ENCODE measurements around the gene PUDP.
A peak's percentile ranks its signal among the peaks of the same experiment; 100 is the strongest.

PUDP gene

GRCh38 chrX:7074148-7074907, 73.6 kb downstream of the PUDP start:
- H3K27ac Mint-ChIP-seq (ENCODE audit: low read depth) = no peak overlapping the region
- peaks cover 2% of the 10 kb centered on the region for H3K36me3 Mint-ChIP-seq (ENCODE audit: insufficient read depth)
- no peaks in the 10 kb centered on the region for H3K9me3 Mint-ChIP-seq
- H3K4me3 Mint-ChIP-seq = no peak overlapping the region
- ATAC-seq (replicated peaks; ENCODE audit: extremely low read depth, poor library complexity, severe bottlenecking) (no peak), DNase-seq (ENCODE audit: low spot score in 2 of 2) (no peak)
- H3K27me3 Mint-ChIP-seq = no peaks in the 10 kb centered on the region
- H3K4me1 Mint-ChIP-seq = peaks cover 6% of the 10 kb centered on the region

- H3K9me3 Mint-ChIP-seq = no peaks in the 10 kb centered on the region
- peaks cover 2% of the 10 kb centered on the region for H3K36me3 Mint-ChIP-seq (ENCODE audit: insufficient read depth)
- no peak overlapping the region for H3K4me3 Mint-ChIP-seq
- ATAC-seq (replicated peaks; ENCODE audit: extremely low read depth, poor library complexity, severe bottlenecking) (no peak), DNase-seq (ENCODE audit: low spot score in 2 of 2) (no peak)
- no peak overlapping the region for H3K27ac Mint-ChIP-seq (ENCODE audit: low read depth)
- no peaks in the 10 kb centered on the region for H3K27me3 Mint-ChIP-seq
- H3K4me1 Mint-ChIP-seq = peaks cover 16% of the 10 kb centered on the region
Observed at GRCh38 chrX:7073336-7073735, 74.6 kb downstream of the PUDP start.

- ATAC-seq (replicated peaks; ENCODE audit: extremely low read depth, poor library complexity, severe bottlenecking) = no peak
- H3K27me3 Mint-ChIP-seq = no peaks in the 10 kb centered on the region
- peaks cover 19% of the 10 kb centered on the region for H3K4me1 Mint-ChIP-seq
- H3K9me3 Mint-ChIP-seq = no peaks in the 10 kb centered on the region
- H3K4me3 Mint-ChIP-seq = no peak overlapping the region
- peaks cover 2% of the 10 kb centered on the region for H3K36me3 Mint-ChIP-seq (ENCODE audit: insufficient read depth)
- no peak for DNase-seq (ENCODE audit: low spot score in 2 of 2)
- H3K27ac Mint-ChIP-seq (ENCODE audit: low read depth) = no peak overlapping the region
Observed at GRCh38 chrX:7072856-7073255, 75.1 kb downstream of the PUDP start.

- H3K36me3 Mint-ChIP-seq (ENCODE audit: insufficient read depth) = peaks cover 2% of the 10 kb centered on the region
- ATAC-seq (replicated peaks; ENCODE audit: extremely low read depth, poor library complexity, severe bottlenecking) = no peak
- no peak overlapping the region for H3K4me3 Mint-ChIP-seq
- no peaks in the 10 kb centered on the region for H3K9me3 Mint-ChIP-seq
- H3K27me3 Mint-ChIP-seq = no peaks in the 10 kb centered on the region
- no peak overlapping the region for H3K27ac Mint-ChIP-seq (ENCODE audit: low read depth)
- no peak for DNase-seq (ENCODE audit: low spot score in 2 of 2)
- peaks cover 19% of the 10 kb centered on the region for H3K4me1 Mint-ChIP-seq
Observed at GRCh38 chrX:7071390-7071789, 76.6 kb downstream of the PUDP start.

GRCh38 chrX:7069556-7069955, 78.4 kb downstream of the PUDP start:
- no peak for DNase-seq (ENCODE audit: low spot score in 2 of 2)
- Mint-ChIP-seq H3K27ac (ENCODE audit: low read depth) (peak overlapping the region; percentile 92), H3K9me3 (no peaks in the 10 kb centered on the region), H3K36me3 (ENCODE audit: insufficient read depth) (no peaks in the 10 kb centered on the region), H3K4me1 (peaks cover 19% of the 10 kb centered on the region), H3K4me3 (no peak overlapping the region), H3K27me3 (no peaks in the 10 kb centered on the region)
- no peak for ATAC-seq (replicated peaks; ENCODE audit: extremely low read depth, poor library complexity, severe bottlenecking)

- H3K36me3 Mint-ChIP-seq (ENCODE audit: insufficient read depth) = no peaks in the 10 kb centered on the region
- peak overlapping the region; percentile 66 for H3K4me3 Mint-ChIP-seq
- H3K4me1 Mint-ChIP-seq = peaks cover 19% of the 10 kb centered on the region
- DNase-seq (ENCODE audit: low spot score in 2 of 2) (no peak), ATAC-seq (replicated peaks; ENCODE audit: extremely low read depth, poor library complexity, severe bottlenecking) (peak; percentile 14)
- H3K27ac Mint-ChIP-seq (ENCODE audit: low read depth) = peak overlapping the region; percentile 92
- no peaks in the 10 kb centered on the region for H3K27me3 Mint-ChIP-seq
- no peaks in the 10 kb centered on the region for H3K9me3 Mint-ChIP-seq
Observed at GRCh38 chrX:7068939-7069367, 79.0 kb downstream of the PUDP start.

GRCh38 chrX:7067256-7067655, 80.7 kb downstream of the PUDP start:
- Mint-ChIP-seq H3K27me3 (no peaks in the 10 kb centered on the region), H3K9me3 (no peaks in the 10 kb centered on the region), H3K27ac (ENCODE audit: low read depth) (no peak overlapping the region), H3K4me3 (no peak overlapping the region), H3K4me1 (peaks cover 22% of the 10 kb centered on the region), H3K36me3 (ENCODE audit: insufficient read depth) (no peaks in the 10 kb centered on the region)
- DNase-seq (ENCODE audit: low spot score in 2 of 2) = no peak
- no peak for ATAC-seq (replicated peaks; ENCODE audit: extremely low read depth, poor library complexity, severe bottlenecking)

GRCh38 chrX:7065473-7065872, 82.5 kb downstream of the PUDP start:
- Mint-ChIP-seq H3K4me1 (peaks cover 25% of the 10 kb centered on the region), H3K27me3 (no peaks in the 10 kb centered on the region), H3K27ac (ENCODE audit: low read depth) (no peak overlapping the region), H3K4me3 (no peak overlapping the region), H3K36me3 (ENCODE audit: insufficient read depth) (no peaks in the 10 kb centered on the region), H3K9me3 (no peaks in the 10 kb centered on the region)
- ATAC-seq (replicated peaks; ENCODE audit: extremely low read depth, poor library complexity, severe bottlenecking) = no peak
- DNase-seq (ENCODE audit: low spot score in 2 of 2) = no peak

- no peak for DNase-seq (ENCODE audit: low spot score in 2 of 2)
- Mint-ChIP-seq H3K36me3 (ENCODE audit: insufficient read depth) (no peaks in the 10 kb centered on the region), H3K27me3 (no peaks in the 10 kb centered on the region), H3K27ac (ENCODE audit: low read depth) (no peak overlapping the region), H3K4me1 (peaks cover 6% of the 10 kb centered on the region), H3K9me3 (no peaks in the 10 kb centered on the region), H3K4me3 (no peak overlapping the region)
- ATAC-seq (replicated peaks; ENCODE audit: extremely low read depth, poor library complexity, severe bottlenecking) = no peak
Observed at GRCh38 chrX:7062903-7063302, 85.0 kb downstream of the PUDP start.

GRCh38 chrX:7062276-7062675, 85.7 kb downstream of the PUDP start:
- Mint-ChIP-seq H3K4me1 (peaks cover 7% of the 10 kb centered on the region), H3K9me3 (no peaks in the 10 kb centered on the region), H3K4me3 (no peak overlapping the region), H3K36me3 (ENCODE audit: insufficient read depth) (no peaks in the 10 kb centered on the region), H3K27ac (ENCODE audit: low read depth) (no peak overlapping the region), H3K27me3 (no peaks in the 10 kb centered on the region)
- ATAC-seq (replicated peaks; ENCODE audit: extremely low read depth, poor library complexity, severe bottlenecking) = no peak
- DNase-seq (ENCODE audit: low spot score in 2 of 2) = no peak

GRCh38 chrX:7061429-7061828, 86.5 kb downstream of the PUDP start:
- no peaks in the 10 kb centered on the region for H3K36me3 Mint-ChIP-seq (ENCODE audit: insufficient read depth)
- peaks cover 10% of the 10 kb centered on the region for H3K4me1 Mint-ChIP-seq

GRCh38 chrX:7060444-7060843, 87.5 kb downstream of the PUDP start:
- no peaks in the 10 kb centered on the region for H3K9me3 Mint-ChIP-seq
- peaks cover 2% of the 10 kb centered on the region for H3K36me3 Mint-ChIP-seq (ENCODE audit: insufficient read depth)
- DNase-seq (ENCODE audit: low spot score in 2 of 2) (no peak), ATAC-seq (replicated peaks; ENCODE audit: extremely low read depth, poor library complexity, severe bottlenecking) (no peak)
- H3K27ac Mint-ChIP-seq (ENCODE audit: low read depth) = no peak overlapping the region
- no peaks in the 10 kb centered on the region for H3K27me3 Mint-ChIP-seq
- H3K4me1 Mint-ChIP-seq = peaks cover 10% of the 10 kb centered on the region
- no peak overlapping the region for H3K4me3 Mint-ChIP-seq

More at GRCh38 chrX:7061429-7061828, 86.5 kb downstream of the PUDP start:
- Mint-ChIP-seq H3K27me3 (no peaks in the 10 kb centered on the region), H3K9me3 (no peaks in the 10 kb centered on the region), H3K27ac (ENCODE audit: low read depth) (no peak overlapping the region), H3K4me3 (no peak overlapping the region)
- no peak for ATAC-seq (replicated peaks; ENCODE audit: extremely low read depth, poor library complexity, severe bottlenecking)
- DNase-seq (ENCODE audit: low spot score in 2 of 2) = no peak

- no peak for DNase-seq (ENCODE audit: low spot score in 2 of 2)
- Mint-ChIP-seq H3K4me3 (no peak overlapping the region), H3K27ac (ENCODE audit: low read depth) (no peak overlapping the region), H3K9me3 (no peaks in the 10 kb centered on the region), H3K27me3 (no peaks in the 10 kb centered on the region), H3K4me1 (peaks cover 10% of the 10 kb centered on the region), H3K36me3 (ENCODE audit: insufficient read depth) (peaks cover 2% of the 10 kb centered on the region)
- no peak for ATAC-seq (replicated peaks; ENCODE audit: extremely low read depth, poor library complexity, severe bottlenecking)
Observed at GRCh38 chrX:7059859-7060258, 88.1 kb downstream of the PUDP start.

Data from central memory CD8-positive, alpha-beta T cell (primary cell).